Stimulated activated CD8-positive, alpha-beta memory T cell treated with anti-CD3 and anti-CD28 coated beads, Interleukin-2, amount 100 ng/mL, for 48 hours (primary cell): ENCODE measurements around the gene SRI.

ENCODE experiments used
- DNase-seq, 2 donors: peaks; one replicate each; pipeline ENCODE4 v3.0.0-alpha.2; 2020; ENCODE audit warnings: low read depth in 2 of 2

Gene SRI

GRCh38 chr7:88224601-88225275, 4.9 kb upstream of the SRI start:
- DNase-seq, result no peak

- DNase-seq, result no peak
Observed at GRCh38 chr7:88223265-88223664, 3.4 kb upstream of the SRI start.

- DNase-seq, result peak; percentile 11 to 27
Observed at GRCh38 chr7:88218836-88219605, 817 bp downstream of the SRI start.

- no peak for DNase-seq
Observed at GRCh38 chr7:88218429-88218745, 1.5 kb downstream of the SRI start.

GRCh38 chr7:88217675-88218428, 2.0 kb downstream of the SRI start:
- DNase-seq, result no peak

- DNase-seq, result no peak
Observed at GRCh38 chr7:88216276-88216675, 3.6 kb downstream of the SRI start.

GRCh38 chr7:88215295-88215694, 4.5 kb downstream of the SRI start:
- no peak for DNase-seq

GRCh38 chr7:88214456-88214855, 5.4 kb downstream of the SRI start:
- DNase-seq, result no peak

GRCh38 chr7:88212918-88213317, 6.9 kb downstream of the SRI start:
- no peak for DNase-seq

- no peak for DNase-seq
Observed at GRCh38 chr7:88208521-88208920, 11.3 kb downstream of the SRI start.

- DNase-seq, result no peak
Observed at GRCh38 chr7:88206254-88206653, 13.6 kb downstream of the SRI start.

- no peak for DNase-seq
Observed at GRCh38 chr7:88205179-88205578, 14.7 kb downstream of the SRI start.

GRCh38 chr7:88204525-88205110, 15.2 kb downstream of the SRI start:
- no peak for DNase-seq

GRCh38 chr7:88203401-88203800, 16.4 kb downstream of the SRI start:
- DNase-seq, result no peak

- no peak for DNase-seq
Observed at GRCh38 chr7:88202799-88203198, 17.0 kb downstream of the SRI start.

GRCh38 chr7:88202278-88202677, 17.6 kb downstream of the SRI start:
- no peak for DNase-seq

GRCh38 chr7:88201305-88201704, 18.5 kb downstream of the SRI start:
- DNase-seq, result no peak

GRCh38 chr7:88200789-88201188, 19.0 kb downstream of the SRI start:
- DNase-seq, result no peak

- DNase-seq, result no peak
Observed at GRCh38 chr7:88200261-88200660, 19.6 kb downstream of the SRI start.

GRCh38 chr7:88191911-88192310, 27.9 kb downstream of the SRI start:
- no peak for DNase-seq

GRCh38 chr7:88185650-88186049, 34.2 kb downstream of the SRI start:
- no peak for DNase-seq

- DNase-seq, result peak in 1 of 2 donors; percentile 10
Observed at GRCh38 chr7:88184848-88185304, 35.0 kb downstream of the SRI start.
